ENCODE measurements around the gene TMEM181.
"Not testable (repeated sequence)": the region's sequence is repeated elsewhere in the genome, so short reads cannot be mapped to it uniquely, and the experiment has no call there.

The TMEM181 gene

GRCh38 chr6:158631678-158632537, 72.0 kb downstream of the TMEM181 start:
- peak overlapping the region; percentile 97 for H3K27ac Mint-ChIP-seq
- no peak for TF ChIP-seq CTCF (IDR thresholded peaks at IDR 0.05)
- no peak overlapping the region for H3K4me3 Mint-ChIP-seq
- no peak for DNase-seq
- H3K4me1 Mint-ChIP-seq: peaks cover 45% of the 10 kb centered on the region
- H3K36me3 Mint-ChIP-seq (ENCODE audit: low read depth): peaks cover 68% of the 10 kb centered on the region
- H3K27me3 Mint-ChIP-seq (ENCODE audit: low read depth, poor library complexity): no peaks in the 10 kb centered on the region
- no peaks in the 10 kb centered on the region for H3K9me3 Mint-ChIP-seq

GRCh38 chr6:158632538-158633119, 72.7 kb downstream of the TMEM181 start:
- not testable (repeated sequence) for H3K27me3 Mint-ChIP-seq (ENCODE audit: low read depth, poor library complexity); H3K9me3 Mint-ChIP-seq; H3K4me3 Mint-ChIP-seq; DNase-seq
- H3K27ac Mint-ChIP-seq: peak overlapping the region; percentile 4
- H3K36me3 Mint-ChIP-seq (ENCODE audit: low read depth): peaks cover 70% of the 10 kb centered on the region
- peaks cover 42% of the 10 kb centered on the region for H3K4me1 Mint-ChIP-seq

- no peak for DNase-seq
- H3K9me3 Mint-ChIP-seq: no peaks in the 10 kb centered on the region
- peaks cover 67% of the 10 kb centered on the region for H3K36me3 Mint-ChIP-seq (ENCODE audit: low read depth)
- no peak for TF ChIP-seq CTCF (IDR thresholded peaks at IDR 0.05)
- no peaks in the 10 kb centered on the region for H3K27me3 Mint-ChIP-seq (ENCODE audit: low read depth, poor library complexity)
- H3K4me3 Mint-ChIP-seq: no peak overlapping the region
- H3K27ac Mint-ChIP-seq: peak overlapping the region; percentile 94
- peaks cover 37% of the 10 kb centered on the region for H3K4me1 Mint-ChIP-seq
These were observed 73.2 kb downstream of the TMEM181 start for GRCh38 chr6:158633127-158633526.

- no peaks in the 10 kb centered on the region for H3K9me3 Mint-ChIP-seq
- no peak for TF ChIP-seq CTCF (IDR thresholded peaks at IDR 0.05)
- H3K27me3 Mint-ChIP-seq (ENCODE audit: low read depth, poor library complexity): no peaks in the 10 kb centered on the region
- DNase-seq: no peak
- H3K4me3 Mint-ChIP-seq: no peak overlapping the region
- peak overlapping the region; percentile 89 for H3K27ac Mint-ChIP-seq
- peaks cover 36% of the 10 kb centered on the region for H3K4me1 Mint-ChIP-seq
- H3K36me3 Mint-ChIP-seq (ENCODE audit: low read depth): peaks cover 74% of the 10 kb centered on the region
These were observed 75.0 kb downstream of the TMEM181 start for GRCh38 chr6:158634695-158635426.

- Mint-ChIP-seq H3K36me3 (ENCODE audit: low read depth) (peaks cover 78% of the 10 kb centered on the region), H3K9me3 (no peaks in the 10 kb centered on the region)
These were observed 75.7 kb downstream of the TMEM181 start for GRCh38 chr6:158635427-158636073.

More at GRCh38 chr6:158635427-158636073, 75.7 kb downstream of the TMEM181 start:
- TF ChIP-seq CTCF (IDR thresholded peaks at IDR 0.05): no peak
- Mint-ChIP-seq H3K27me3 (ENCODE audit: low read depth, poor library complexity) (no peaks in the 10 kb centered on the region), H3K4me1 (peaks cover 40% of the 10 kb centered on the region), H3K4me3 (no peak overlapping the region), H3K27ac (peak overlapping the region; percentile 89)
- DNase-seq: no peak

Measured in nephron progenitor cell (in vitro differentiated cells).